HG02981 (cell line): ENCODE results near the gene SYT11.
"Not testable (repeated sequence)": the region's sequence is repeated elsewhere in the genome, so short reads cannot be mapped to it uniquely, and the experiment has no call there.

Source experiments
- ATAC-seq: cut with Tn5 transposase; IDR thresholded peaks from one replicate; pipeline ENCODE4 v1.9.1; 2021; ENCODE audit warnings: mild to moderate bottlenecking, moderate library complexity; ENCODE audit not compliant: unreplicated experiment

Gene SYT11

GRCh38 chr1:155859234-155859829, at the start of gene SYT11:
SYT11 (plus strand) TSS chr1:155859567; CDS start chr1:155859762, 195 bp downstream.
- peak; percentile 53 for ATAC-seq

- ATAC-seq = no peak
These were observed 46.5 kb upstream of the SYT11 start for GRCh38 chr1:155812878-155813277.

GRCh38 chr1:155813672-155814071, 45.7 kb upstream of the SYT11 start:
- no peak for ATAC-seq

- no peak for ATAC-seq
These were observed 43.0 kb upstream of the SYT11 start for GRCh38 chr1:155816351-155816750.

- no peak for ATAC-seq
These were observed 31.9 kb upstream of the SYT11 start for GRCh38 chr1:155827450-155827849.

- ATAC-seq = no peak
These were observed 27.9 kb upstream of the SYT11 start for GRCh38 chr1:155831279-155831976.

- no peak for ATAC-seq
These were observed 25.6 kb upstream of the SYT11 start for GRCh38 chr1:155833665-155834295.

- no peak for ATAC-seq
These were observed 25.0 kb upstream of the SYT11 start for GRCh38 chr1:155834296-155834926.

- ATAC-seq = not testable (repeated sequence)
These were observed 24.4 kb upstream of the SYT11 start for GRCh38 chr1:155834927-155835399.

- no peak for ATAC-seq
These were observed 23.8 kb upstream of the SYT11 start for GRCh38 chr1:155835548-155835947.

- ATAC-seq = no peak
These were observed 19.0 kb upstream of the SYT11 start for GRCh38 chr1:155840386-155840785.

GRCh38 chr1:155844860-155845421, 14.4 kb upstream of the SYT11 start:
- no peak for ATAC-seq

GRCh38 chr1:155847823-155848529, 11.4 kb upstream of the SYT11 start:
- ATAC-seq = no peak

- no peak for ATAC-seq
These were observed 9.0 kb upstream of the SYT11 start for GRCh38 chr1:155850345-155850744.

- ATAC-seq = no peak
These were observed 3.0 kb upstream of the SYT11 start for GRCh38 chr1:155856257-155856974.

- ATAC-seq = peak; percentile 44
These were observed 2.1 kb upstream of the SYT11 start, which contains the start of gene GON4L for GRCh38 chr1:155856975-155857930. GON4L (minus strand) TSS chr1:155857214; CDS start chr1:155853780, 3,434 bp downstream.

GRCh38 chr1:155858800-155859233, 550 bp upstream of the SYT11 start:
- no peak for ATAC-seq
